GM21528 (cell line): ENCODE data around the gene SH3TC1.

ENCODE experiments used
- ATAC-seq: cut with Tn5 transposase; IDR thresholded peaks from one replicate; pipeline ENCODE4 v1.9.1; 2021; ENCODE audit warnings: mild to moderate bottlenecking, moderate library complexity; ENCODE audit not compliant: unreplicated experiment, low FRiP score

Gene SH3TC1

GRCh38 chr4:8212622-8213021 is 13.5 kb downstream of the SH3TC1 start:
- no peak for ATAC-seq

DNA sequence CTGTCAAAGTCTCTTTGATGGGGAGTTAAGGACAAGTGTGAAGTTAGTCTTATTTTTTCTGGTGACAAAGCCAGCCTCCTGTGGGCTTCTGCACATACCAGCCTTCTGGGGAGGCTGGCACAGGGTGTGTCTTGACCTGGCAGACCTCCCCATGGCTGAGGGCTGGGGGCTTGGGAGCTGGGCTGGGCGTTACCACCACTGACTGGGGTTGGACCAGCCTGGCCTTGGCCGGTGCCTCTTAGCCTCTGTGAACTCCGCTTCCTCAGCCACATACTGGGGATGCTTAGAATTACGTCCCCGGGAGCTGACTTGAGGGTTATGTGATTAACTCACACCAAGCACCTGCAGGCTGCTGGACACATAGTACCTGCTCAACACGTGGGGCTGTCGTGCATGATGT is 14.0 kb downstream of the SH3TC1 start:
- ATAC-seq: no peak

DNA sequence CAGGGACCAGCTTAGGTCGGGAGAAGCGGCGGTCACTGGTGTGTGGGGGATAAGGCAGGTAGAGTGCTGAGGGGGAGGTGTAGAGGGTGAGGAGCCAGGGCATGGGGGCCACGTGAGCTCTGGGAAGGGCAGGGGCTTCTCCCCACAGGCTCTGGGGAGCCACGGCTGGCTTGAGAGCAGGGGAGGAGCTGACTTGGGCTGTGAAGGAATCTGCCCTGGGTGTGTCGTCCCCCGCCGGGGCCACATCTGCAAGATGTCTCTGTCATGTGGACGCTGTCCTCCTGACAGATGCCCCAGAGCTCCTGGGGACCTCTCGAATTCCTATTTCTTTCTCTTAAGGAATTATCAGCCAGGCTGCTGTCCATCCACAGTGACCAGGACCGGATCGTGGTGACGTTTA is 15.0 kb downstream of the SH3TC1 start:
- ATAC-seq: no peak

- ATAC-seq: no peak
Measured at GRCh38 chr4:8215001-8215427, 15.9 kb downstream of the SH3TC1 start.

DNA sequence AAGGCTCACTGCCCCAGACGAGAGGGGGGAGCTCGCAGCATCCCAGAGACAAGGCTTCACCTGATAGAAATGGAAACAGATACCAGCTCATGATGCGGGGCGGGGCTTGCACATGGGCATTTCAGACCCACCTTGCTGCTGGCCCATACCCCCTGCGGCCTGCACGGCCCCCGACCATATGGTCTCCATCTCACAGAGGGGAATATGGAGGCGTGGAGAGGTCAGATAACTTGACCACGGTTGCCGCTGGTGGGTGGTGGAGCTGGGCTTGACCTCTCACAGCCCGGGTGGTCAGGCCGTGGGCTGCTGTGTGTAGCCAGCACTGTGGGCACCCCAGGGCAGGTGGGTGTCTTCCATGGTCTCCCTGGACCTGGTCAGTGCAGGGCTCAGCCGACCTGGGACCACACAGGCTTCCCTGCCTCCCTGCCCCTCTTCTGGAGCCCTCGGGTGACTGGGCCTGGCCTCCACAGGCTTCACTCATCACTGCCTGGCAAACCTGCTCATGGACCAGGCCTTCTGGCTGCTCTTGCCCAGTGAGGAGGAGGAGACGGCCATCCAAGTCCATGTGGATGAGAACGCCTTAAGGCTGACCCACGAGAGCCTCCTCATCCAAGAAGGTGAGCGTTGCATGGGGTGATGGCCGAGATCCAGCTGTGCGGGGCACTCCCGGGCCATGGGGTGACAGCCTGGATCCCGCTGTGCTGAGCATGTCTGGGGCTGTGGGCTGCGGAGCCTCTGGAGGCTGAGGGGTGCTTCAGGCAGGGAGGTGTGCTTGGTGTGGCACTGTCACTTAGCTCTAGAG is 16.8 kb downstream of the SH3TC1 start:
- no peak for ATAC-seq

GRCh38 chr4:8216443-8217245 is 17.6 kb downstream of the SH3TC1 start:
- no peak for ATAC-seq

DNA sequence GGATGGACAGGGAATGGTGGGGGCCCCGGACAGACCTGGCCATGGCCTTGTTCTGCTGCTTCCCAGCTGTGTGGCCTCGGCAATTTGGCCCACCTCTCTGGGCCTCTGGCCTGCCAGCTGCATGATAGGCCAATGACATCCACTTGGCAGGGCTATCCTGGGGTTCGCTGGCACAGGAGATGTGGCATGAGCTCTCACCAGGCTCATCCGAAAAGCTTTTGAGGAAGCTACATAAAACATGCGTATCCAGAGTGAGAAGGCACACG is 18.1 kb downstream of the SH3TC1 start:
- ATAC-seq: no peak

DNA sequence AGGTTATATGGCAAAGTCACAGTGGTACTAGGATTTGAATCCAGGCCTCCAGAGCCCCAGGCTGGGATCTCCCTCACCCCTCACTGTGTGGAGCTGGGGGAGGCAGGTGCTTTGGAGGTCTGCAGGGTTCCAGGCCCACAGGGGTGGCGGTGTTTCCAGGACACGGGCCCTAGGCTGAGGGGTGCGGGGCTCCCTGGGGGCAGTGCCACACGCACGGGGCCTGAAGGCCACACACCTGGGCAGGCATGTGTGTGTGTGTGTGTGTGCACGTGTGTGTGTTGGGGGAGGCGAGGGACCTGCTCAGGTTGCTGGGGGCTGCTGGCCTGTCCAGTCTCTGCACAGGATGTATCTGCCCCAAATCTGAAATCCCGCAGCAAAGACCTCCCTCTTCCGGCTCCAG is 18.8 kb downstream of the SH3TC1 start:
- no peak for ATAC-seq

DNA sequence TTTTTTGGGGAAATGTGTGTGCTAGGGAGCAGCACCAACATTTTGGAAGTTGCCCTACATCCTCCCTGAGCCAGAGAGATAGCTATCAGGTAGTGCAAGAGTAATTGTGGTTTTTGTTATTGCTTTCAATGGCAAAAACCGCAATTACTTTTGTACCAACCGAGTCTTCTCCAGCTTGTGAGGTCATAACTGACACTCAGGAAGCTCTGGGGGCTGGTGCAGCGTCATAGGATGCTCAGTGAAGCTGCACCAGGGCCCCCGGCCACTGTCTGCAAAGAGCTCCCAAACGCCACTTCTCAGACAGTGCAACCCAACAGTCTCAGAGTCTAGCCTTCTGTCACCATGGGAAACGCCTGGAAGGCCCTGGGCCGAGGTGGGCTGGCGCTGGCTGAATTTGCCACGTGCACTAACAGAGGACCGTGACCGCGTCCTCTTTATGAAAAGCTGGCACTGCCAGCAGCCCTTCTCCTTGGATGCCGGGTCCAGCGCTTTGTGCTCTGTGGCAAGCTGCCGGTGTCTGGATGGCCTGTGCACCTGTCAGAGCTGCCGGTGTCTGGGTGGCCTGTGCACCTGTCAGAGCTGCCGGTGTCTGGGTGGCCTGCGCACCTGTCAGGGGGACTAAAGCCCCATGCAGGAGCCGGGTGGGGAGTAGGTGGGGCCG is 19.4 kb downstream of the SH3TC1 start:
- ATAC-seq: no peak

GRCh38 chr4:8219236-8219635 is 20.1 kb downstream of the SH3TC1 start:
- ATAC-seq: no peak

DNA sequence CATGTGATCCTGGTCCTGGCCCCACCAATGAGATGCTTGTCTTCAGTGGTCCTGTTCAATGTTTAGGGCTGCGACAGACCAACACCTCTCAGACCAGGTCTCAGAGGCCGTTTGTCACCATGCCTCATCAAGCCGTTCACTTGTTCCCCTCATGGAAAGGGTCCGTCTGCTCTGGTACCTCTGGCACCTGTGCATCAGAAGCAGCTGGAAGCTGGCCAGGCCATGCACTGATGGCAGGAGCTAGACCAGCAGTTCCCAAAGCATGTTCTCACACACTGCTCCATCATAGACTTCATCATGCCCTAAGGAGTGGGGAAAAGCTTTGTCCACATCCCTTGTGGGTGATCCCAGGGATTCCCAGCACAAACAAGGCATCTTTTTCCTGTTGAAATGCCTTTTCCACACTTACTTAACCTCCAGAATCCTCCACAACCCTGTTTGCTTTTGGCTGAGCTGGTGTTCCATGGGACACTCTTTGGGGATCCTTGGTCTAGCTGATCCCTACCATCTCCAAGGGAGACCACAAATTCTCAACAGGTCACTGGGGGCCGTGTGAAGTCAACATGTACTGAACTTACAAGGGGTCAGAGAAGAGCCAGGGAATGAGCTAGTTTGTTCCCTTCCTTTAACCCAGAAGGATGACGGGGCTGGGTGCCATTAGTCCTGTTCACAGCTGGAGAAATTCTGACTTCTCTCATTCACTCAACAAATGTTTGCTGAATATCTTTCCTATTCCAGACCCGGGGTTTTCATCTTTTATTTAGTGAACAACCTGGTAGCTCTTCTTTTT is 21.8 kb downstream of the SH3TC1 start:
- ATAC-seq: no peak

DNA sequence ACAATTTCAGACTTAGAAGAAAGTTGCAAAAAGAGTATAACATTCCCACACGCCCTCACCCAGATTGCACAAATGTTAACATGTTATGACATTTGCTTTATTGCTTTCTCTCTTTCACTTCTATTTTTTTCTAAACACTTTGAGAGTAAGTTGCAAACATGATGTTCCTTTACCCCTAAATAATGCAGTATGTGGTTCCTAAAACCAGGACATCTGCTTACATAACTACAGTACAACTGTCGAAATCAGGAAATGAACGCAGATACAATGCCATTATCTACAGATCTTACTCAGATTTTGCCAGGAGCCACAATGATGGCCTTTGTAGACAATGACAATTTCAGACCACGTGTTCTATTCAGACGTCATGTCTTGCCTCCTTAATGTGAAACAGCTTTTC is 22.4 kb downstream of the SH3TC1 start:
- ATAC-seq: no peak

- no peak for ATAC-seq
Measured at GRCh38 chr4:8221985-8222384, 22.9 kb downstream of the SH3TC1 start.

- no peak for ATAC-seq
Measured at GRCh38 chr4:8222609-8223388, 23.7 kb downstream of the SH3TC1 start.

DNA sequence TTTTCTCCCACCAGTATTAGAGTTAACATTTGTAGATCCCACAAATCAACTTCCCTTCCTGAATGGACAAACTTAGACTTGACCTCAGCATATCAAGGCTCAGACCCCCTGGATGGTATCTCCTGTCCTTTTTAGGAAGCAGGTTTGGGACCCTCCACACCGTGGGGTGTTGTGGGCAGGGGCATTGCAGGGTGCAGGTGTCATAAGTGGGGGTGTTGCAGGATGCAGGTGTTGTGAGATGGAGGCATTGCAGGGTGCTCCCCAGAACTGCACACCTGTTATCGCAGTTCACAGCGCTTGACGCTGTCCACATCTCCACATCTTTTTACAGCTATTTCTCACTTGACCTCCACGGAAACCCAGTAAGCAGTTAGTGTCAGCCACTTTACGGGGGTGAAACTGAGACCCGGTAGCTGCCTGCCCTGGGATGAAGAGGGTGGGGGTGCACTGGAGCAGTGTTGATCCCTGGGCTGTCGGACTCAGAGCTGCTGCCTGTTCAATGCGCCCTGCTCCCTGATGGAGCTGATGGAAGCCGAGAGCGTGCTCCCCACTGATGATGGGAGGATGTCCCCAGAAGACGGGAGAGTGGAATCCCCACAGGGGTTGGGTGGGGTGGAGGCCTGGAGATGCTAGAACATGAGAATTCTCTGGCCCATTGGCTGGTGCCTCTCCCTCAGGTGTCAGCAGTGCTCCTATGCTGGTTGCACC is 25.3 kb downstream of the SH3TC1 start:
- ATAC-seq: no peak

DNA sequence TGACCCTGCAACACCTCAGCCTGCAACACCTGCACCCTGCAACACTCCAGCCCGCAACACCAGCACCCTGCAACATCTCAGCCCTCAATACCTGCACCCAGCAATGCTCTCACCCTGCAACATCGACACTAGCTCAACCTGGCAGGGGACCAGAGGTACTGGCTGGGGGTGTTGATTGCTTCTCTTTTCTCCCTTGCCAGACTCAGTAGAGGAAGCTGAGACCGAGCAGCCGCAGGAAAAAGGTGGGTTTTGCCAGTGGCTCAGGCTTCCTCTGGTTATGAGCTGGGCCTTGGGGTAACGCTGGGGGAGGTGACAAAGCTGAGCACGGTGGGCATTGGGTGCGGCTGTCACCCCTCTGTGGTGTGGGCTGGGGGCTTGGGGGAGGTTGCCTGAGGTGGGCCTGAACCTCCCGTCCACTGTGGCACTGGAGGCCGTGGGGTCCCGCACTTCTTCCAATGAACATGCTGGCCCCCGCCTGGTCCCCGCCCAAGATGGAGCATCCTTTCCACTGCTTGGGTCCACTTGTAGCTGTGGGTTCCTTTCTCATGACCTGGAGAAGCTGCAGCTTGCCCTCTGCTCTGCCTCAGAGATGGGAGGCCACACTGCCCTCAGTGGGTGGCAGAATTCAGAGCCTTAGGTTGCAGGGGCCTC is 26.0 kb downstream of the SH3TC1 start:
- ATAC-seq: no peak

- no peak for ATAC-seq
Measured at GRCh38 chr4:8225706-8226443, 26.8 kb downstream of the SH3TC1 start.

- no peak for ATAC-seq
Measured at GRCh38 chr4:8227201-8227770, 28.2 kb downstream of the SH3TC1 start.
